GM13977 (cell line): ENCODE results near the gene ADCY6.

Experiments
- DNase-seq: peaks from one replicate; pipeline ENCODE4 v3.0.0; 2012; ENCODE audit warnings: low spot score
- CTCF ChIP-seq: IDR thresholded peaks from 2 replicates; pipeline ENCODE4 v1.5.1; 2012; ENCODE audit warnings: mild to moderate bottlenecking, control low read depth; ENCODE audit not compliant: insufficient read depth; ENCODE audit errors: extremely low read depth, missing control alignments
- in situ Hi-C: fragments of 300-500 bp; cut with MboI; formaldehyde crosslinking; loops from one replicate; pipeline ENCODE4 v1.12.0; 2022; ENCODE audit warnings: low sequenced_read_pairs, low pct_unique_long_range_greater_than_20kb, mixed read lengths, inconsistent platforms; ENCODE audit not compliant: unreplicated experiment

ADCY6 gene

GRCh38 chr12:48787791-48788523, 932 bp downstream of the ADCY6 start:
- no peak for TF ChIP-seq CTCF
- DNase-seq: no peak
- in situ Hi-C loops: no loop called here

- TF ChIP-seq CTCF: no peak
- DNase-seq: no peak
- in situ Hi-C loops: no loop called here
Observed at GRCh38 chr12:48786591-48787544, 2.0 kb downstream of the ADCY6 start.

GRCh38 chr12:48783432-48783831, 5.5 kb downstream of the ADCY6 start:
- DNase-seq: no peak
- no peak for TF ChIP-seq CTCF
- in situ Hi-C loops: no loop called here

- in situ Hi-C loops: no loop called here
- TF ChIP-seq CTCF: no peak
- DNase-seq: no peak
Observed at GRCh38 chr12:48782457-48783395, 6.2 kb downstream of the ADCY6 start.

GRCh38 chr12:48781750-48782456, 7.0 kb downstream of the ADCY6 start:
- in situ Hi-C loops: no loop called here
- no peak for TF ChIP-seq CTCF
- no peak for DNase-seq
